NCI-H2196 (cell line): ENCODE data around the gene MYO10.
"Not testable (repeated sequence)": the region's sequence is repeated elsewhere in the genome, so short reads cannot be mapped to it uniquely, and the experiment has no call there.

Source experiments
- DNase-seq: peaks from one replicate; lab custom pipeline; 2025; ENCODE audit not compliant: unreplicated experiment; lab: John Stamatoyannopoulos, UW

MYO10 gene

DNA sequence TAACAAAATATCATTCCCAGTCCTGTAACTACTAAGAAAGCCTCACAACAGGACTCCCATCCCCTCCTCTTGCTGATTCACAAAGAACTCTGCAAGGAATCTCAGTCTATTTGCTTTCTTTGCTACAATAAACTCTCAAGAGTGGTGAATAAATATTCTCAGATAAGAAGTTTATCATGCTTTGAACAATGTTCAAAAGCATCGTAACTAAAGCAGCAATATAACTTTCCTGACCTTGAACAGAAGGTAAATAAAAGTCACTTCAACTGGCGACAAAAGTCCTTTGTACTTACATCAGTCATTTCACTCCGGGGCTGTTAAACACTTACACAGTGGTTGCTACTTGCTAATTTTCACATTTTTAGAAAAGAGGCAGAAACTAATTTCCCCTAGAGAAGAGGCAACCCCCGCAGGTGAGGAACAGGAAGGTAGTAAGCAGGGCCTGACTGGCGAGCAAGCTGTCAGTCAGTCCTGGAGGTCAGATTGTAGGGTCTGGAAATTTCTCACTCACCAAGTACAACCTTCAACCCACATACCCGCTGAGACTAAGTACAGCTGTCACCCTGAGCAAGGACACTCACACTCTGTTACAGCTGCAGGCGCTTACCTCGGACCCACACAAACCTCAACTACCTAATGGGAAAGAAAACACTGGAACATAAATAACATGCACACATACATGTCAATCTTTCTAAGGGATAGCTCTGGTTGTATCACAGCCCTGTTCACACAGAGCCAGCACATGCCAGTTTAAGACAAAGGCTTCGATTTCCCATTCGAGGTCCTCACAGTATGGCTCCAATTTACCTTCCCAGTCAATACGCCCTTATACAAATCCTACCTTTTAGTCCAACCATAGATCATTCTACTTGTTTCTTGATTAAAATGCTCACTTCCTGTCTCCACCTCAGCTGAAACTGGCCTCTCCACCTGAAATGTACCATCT is 214.7 kb downstream of the MYO10 start:
- DNase-seq: no peak

DNA sequence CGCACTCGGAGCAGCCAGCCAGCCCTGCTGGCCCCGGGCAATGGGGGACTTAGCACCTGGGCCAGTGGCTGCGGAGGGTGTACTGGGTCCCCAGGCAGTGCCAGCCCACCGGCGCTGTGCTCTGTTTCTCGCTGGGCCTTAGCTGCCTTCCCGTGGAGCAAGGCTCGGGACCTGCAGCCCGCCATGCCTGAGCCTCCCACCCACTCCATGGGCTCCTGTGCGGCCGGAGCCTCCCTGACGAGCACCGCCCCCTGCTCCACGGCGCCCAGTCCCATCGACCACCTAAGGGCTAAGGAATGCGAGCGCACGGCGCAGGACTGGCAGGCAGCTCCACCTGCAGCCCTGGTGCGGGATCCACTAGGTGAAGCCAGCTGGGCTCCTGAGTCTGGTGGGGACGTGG is 218.1 kb downstream of the MYO10 start:
- not testable (repeated sequence) for DNase-seq

- DNase-seq: no peak
Observed at GRCh38 chr5:16713386-16713928, 222.6 kb downstream of the MYO10 start.

- DNase-seq: no peak
Observed at GRCh38 chr5:16712620-16713019, 223.5 kb downstream of the MYO10 start.

DNA sequence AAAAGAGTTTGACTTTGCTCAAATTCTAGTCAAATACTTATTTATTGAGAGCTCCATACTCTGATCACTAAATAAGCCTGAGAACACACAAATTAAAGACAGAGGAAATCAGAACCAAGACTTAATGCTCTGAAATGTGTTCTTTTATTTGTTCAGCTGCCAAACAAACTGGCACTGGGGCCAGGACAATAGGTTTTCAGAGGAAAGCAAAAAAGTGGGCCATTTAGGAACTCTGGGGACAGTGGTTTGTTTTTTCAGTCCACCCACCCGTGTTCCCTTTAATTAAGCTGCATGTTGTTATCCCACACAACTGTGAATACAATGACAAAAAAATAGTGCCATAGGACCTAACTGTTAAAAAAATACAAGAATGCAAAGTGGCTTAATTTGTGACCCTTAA is 223.9 kb downstream of the MYO10 start:
- no peak for DNase-seq

DNA sequence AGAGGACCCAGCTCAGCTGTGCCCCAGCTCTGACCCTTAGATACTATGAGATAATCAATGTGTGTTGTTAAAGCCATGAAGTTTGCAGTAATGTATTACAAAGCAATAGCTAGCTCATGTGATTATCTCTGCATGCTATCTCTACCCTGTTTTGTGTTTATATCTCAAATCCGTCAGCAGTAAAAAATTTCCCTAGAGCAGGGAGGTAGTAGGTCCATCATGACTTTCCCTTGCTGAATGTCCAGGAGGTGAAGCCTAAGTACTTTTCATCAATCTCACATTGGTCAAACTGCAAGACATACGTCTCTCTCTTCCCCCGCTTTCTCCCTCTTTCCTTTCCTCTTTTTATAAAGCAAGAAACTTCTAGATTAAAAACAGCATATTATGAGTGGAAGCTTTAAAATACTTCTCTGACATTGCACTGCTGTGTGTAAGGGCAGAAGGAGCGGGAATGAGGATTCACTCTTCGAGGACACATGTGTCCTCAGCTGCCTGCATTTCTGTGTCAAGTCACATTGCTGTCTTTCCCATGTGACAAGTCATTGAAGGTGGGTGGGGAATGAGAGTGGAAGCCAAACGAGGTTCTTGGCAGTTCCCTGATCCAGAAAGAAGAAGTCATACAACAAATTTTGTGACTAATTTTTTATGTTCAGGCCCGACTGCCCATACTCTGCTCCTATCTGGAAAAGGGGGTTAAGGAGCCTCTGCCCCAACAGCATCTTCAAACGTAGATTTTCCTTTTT is 226.2 kb downstream of the MYO10 start:
- DNase-seq: no peak

- no peak for DNase-seq
Observed at GRCh38 chr5:16707869-16708192, 228.3 kb downstream of the MYO10 start.

DNA sequence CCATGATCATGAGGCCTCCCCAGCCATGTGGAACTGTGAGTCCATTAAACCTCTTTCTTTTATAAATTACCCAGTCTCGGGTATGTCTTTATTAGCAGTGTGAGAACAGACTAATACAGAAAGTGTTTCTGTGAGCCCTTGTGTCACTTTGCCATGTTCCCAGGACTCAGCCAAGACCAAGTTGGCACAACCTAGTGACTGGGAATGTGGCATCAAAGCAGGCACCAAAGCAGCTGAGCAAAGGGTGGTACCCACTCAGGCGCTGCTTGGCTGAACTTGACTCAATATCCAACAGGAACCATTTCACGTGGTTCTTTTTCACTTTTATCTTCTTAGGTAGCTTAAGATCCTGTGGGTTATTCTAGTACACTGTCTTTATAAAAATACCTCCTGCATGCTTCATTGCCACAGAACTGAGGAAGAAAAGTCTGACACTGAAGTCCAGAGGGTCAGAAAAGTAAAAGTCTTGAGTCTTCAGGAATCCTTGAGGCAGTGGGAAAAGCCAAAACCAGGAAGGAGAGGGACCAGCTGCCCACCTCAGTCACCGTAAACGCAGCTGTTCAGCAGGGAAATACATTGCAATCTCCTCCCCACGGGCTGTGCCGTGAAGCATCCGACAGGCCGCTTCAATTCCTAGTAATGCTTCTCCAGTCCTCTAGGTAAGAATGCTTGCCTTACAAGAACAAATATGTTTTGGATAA is 228.8 kb downstream of the MYO10 start:
- DNase-seq: no peak

DNA sequence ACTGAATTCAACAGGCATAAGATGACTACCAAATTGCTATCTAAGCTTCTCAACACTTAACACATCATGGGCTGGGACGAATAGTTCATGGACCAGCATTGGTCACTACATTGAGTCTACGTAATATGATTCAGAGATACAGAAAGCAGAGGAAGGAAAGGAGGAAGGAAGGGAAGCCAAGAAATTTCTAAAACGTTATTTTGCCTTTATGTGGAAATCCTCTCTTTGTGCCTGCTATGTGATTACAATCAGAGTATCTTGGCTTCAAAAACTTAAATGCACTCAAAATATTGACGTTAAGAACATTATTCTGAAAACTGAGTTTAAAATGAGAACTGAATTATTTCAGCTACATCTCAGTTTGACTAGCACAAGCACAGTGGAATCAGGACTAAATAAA is 231.1 kb downstream of the MYO10 start:
- no peak for DNase-seq

- no peak for DNase-seq
Observed at GRCh38 chr5:16702964-16703363, 233.1 kb downstream of the MYO10 start.

DNA sequence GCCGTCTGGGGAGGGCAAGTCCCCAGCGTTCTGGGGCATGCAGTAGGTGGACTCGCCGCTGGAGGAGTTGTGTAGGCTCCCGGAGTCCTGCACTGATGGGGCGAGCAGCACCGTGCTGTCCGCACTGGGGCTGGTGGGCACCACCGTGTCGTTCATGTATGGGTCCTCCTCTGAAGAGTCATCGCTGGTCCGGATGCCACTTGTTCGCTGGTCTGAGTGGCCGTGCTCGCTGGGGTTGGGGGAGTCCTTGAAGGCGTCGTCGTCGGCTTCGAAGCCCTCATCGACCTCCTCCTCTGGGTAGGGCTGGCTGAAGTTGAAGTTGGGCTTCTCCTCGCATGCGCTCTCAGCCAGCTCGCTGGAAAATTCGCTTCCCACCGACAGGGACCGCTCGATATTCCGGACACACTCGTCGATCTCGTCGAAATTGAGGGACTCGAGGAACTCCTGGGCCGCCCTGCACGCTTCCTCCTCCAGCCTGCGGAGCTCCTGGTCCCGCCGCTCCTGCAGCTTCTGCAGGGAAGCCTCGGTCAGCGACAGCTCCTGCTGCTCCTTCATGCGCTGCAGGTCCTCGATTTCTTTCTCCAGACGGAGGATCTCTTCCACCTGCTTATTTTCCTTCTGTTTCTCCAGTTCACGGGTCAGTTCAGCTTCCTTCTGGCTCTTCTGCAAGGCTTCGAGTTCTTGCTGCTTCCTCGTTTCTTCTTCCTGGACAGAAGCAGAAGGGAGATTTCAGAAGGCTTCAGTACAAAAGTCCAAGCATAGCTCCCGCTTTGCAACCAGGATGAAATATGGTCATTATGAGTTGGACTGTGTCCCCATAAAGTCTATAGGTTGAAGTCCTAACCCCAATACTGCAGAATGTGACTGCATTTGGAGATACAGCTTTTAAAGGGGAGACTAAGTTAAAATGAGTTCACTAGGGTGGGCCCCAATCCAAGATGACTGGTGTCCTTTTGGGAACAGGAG is 234.7 kb downstream of the MYO10 start:
- DNase-seq: no peak

GRCh38 chr5:16700081-16700480 is 236.0 kb downstream of the MYO10 start:
- DNase-seq: no peak

DNA sequence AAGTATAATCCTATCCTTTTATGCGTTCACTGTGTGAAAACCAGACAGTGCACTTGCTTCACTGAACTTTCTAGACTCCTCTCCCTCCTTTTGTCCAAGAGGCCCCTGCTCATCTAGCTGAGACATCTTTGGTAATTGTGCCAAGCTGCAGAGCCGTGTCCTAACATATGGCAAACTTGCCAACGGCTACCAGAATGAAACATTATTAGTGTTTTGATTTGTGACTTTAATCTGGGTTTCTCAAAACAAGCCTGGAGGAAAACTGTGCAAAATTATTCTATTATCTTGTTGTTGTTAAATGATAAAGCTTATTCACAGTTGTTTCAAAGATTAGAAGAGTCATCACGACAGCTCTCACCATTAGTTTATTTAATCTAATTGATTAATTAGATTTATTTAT is 240.3 kb downstream of the MYO10 start:
- DNase-seq: no peak

- no peak for DNase-seq
Observed at GRCh38 chr5:16693879-16694278, 242.2 kb downstream of the MYO10 start.

DNA sequence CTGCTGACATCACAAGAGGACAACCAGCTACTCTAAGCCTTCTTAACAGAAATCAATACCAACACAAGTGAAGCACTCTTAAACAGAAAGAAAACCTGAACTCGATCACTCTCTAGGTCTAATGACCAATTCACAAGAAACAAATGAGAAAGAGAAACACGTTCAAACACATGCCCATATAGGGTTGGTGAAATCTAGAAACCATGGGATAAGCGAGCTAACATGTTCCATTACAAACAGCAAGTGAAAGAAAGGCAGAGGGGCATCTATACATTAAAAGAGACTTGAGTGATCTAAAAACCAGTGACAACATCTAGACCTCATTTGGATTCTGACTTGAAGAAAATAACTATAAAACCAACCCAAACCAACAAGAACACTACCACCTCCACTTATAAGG is 244.4 kb downstream of the MYO10 start:
- no peak for DNase-seq

DNA sequence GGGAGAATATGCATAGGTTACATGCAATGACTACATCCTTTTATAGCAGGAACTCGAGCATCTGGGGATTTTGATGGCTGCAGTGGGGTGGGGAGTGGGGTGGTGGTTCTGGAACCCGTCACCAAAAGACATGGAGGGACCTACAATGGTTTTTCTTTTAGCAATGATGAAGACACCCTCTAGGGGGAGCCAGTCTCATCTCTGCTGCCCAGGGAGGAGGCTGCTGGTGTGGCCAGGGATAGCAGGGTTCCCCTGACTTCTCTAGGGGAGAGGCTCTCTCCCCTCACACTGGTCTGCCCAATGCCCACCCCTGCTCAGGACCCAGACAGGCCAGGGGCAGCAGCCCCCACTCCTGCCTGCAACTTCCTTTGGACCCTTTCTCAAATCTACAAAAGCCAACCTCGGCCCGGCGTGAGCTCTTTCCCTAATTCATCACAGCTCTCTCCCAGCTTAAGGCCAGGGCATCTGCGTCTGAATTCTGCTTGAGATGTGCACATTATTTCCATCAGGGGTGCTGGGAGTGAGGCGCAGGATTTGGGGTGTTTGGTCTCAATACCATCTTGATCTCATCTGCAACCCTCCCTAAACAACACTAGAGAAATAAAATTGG is 245.7 kb downstream of the MYO10 start:
- peak; percentile 10 for DNase-seq

DNA sequence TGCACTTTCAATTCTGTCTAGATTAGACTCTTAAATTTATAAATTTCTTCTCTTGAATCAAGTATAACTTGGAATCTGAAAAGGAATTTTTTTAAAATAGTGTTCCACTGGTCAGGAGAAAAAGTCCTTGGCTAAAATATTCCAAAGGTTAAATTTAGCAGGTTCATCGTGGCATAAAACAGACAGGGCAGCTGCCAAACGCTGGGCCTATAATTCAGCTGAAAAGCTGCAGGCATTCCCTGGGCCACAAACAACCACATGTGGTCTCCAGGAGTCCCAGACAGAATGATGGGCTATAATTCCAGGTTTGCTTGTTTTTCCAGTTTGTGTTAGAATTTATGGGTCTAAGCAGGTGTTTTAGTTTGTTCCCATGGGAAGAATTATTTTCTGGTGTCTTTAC is 248.2 kb downstream of the MYO10 start:
- DNase-seq: no peak

- no peak for DNase-seq
Observed at GRCh38 chr5:16685069-16685468, 251.0 kb downstream of the MYO10 start.

DNA sequence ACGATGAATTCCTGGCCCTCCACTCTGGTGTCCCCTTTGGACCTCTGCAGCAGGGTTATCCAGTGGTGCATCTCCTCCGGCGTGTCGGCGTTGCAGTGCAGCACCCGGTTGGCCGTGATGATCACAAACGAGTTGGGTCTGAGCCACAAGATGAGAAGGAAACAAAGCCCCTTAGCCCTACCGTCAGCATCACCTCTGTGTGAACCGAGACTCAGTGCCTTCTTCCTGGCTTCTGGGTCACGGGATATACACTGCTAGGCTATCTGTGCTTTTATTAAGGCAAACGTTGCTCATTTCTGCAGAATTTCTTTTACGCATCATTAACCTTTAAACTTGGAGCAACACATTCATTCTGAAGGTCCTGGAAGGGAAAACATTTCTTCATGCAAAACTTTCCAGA is 254.2 kb downstream of the MYO10 start:
- DNase-seq: no peak

DNA sequence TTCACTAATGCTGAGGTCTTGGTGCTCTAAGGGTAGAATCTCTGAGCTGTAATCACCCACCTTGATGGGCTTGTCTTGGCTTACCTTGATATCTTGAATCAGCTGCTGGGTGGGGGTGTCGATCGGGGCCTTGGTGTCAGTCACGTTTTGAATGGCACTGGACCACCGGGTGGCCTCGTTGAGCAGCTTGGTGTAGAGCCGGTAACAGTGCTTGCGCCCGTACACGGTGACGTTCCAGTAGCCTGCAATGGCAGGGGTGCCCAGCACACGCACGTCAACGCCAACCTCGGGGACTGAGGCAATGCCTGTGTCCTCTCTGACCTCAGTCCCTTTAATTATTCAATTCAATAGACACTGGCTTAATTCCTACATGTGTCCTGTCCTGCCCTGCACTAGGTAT is 256.2 kb downstream of the MYO10 start:
- DNase-seq: no peak
